K562 (cell line): Measurements from ENCODE around the gene FATE1. TPM values are rescaled to one million over a fixed set of nuclear protein-coding genes. Genes with fewer than 3 reads are reported as not detected.

Experiments used
- ATAC-seq: fragments of 200-7000 bp; cut with Tn5 transposase; 3 replicates; pipeline ENCODE4 v1.9.1; 2020; ENCODE audit warnings: moderate library complexity
- BruUV-seq: library from RNA; stranded (reverse); fragments of 400-500 nt; replicated peaks from 2 replicates; lab custom pipeline; 2021; lab: Mats Ljungman, UMichigan
- CTCF ChIA-PET: fragments of 300-600 bp; formaldehyde crosslinking; extraction: SDS; loops from one replicate; lab custom pipeline; 2021; ENCODE audit warnings: low intra/inter-chr PET ratio; lab: Yijun Ruan, JAX
- POLR2A ChIA-PET: fragments of 300-600, 350-650 bp; sonication (Branson Sonifier 250); formaldehyde crosslinking; extraction: SDS; loops from one replicate; lab custom pipeline; 2021; ENCODE audit warnings: antibody characterized with exemption, inconsistent platforms; lab: Yijun Ruan, JAX
- DNase-seq, 4 experiments: peaks; one replicate each; pipeline versions ENCODE4 v3.0.0 to v3.0.0-alpha.2; 2011 to 2018; ENCODE audit warnings: low spot score in 3 of 4, mixed read lengths in 3 of 4; ENCODE audit errors: extremely low read depth in 1 of 4
- FAIRE-seq: peaks from 2 replicates; lab custom pipeline; 2011; peaks lifted over from hg19 to GRCh38; lab: Jason Lieb, UNC
- H2AFZ ChIP-seq: 2 replicates; pipeline ENCODE4 v1.6.0; 2011; ENCODE audit warnings: low read depth, low read length, control low read depth, inconsistent platforms
- H3K27ac ChIP-seq: fragments of 200-600 bp; 3 replicates; pipeline ENCODE4 v1.8.0; 2011; ENCODE audit warnings: low read depth, mild to moderate bottlenecking, control low read depth, inconsistent platforms, low read length, moderate library complexity, mixed read lengths; ENCODE audit errors: extremely low read depth
- H3K27me3 ChIP-seq, 2 experiments: fragments of 300-600 bp in 1 of 2; 2 replicates in 1 of 2; 3 replicates in 1 of 2; pipeline versions ENCODE4 v1.6.0 to v1.8.0; 2011; ENCODE audit warnings: inconsistent platforms in 2 of 2, low read length in 2 of 2, mild to moderate bottlenecking in 1 of 2, mixed read lengths in 1 of 2, moderate library complexity in 1 of 2; ENCODE audit not compliant: control insufficient read depth in 2 of 2, insufficient read depth in 2 of 2
- H3K36me3 ChIP-seq: fragments of 300-600 bp; 3 replicates; pipeline ENCODE4 v1.8.0; 2011; ENCODE audit warnings: mild to moderate bottlenecking, low read length, inconsistent platforms; ENCODE audit not compliant: control insufficient read depth, insufficient read depth
- H3K4me1 ChIP-seq, 2 experiments: fragments of 200-600 bp in 1 of 2; replicated peaks in 1 of 2; 2 replicates in 1 of 2; 3 replicates in 1 of 2; pipeline versions ENCODE4 v1.5.1 to v1.8.0; 2011; ENCODE audit warnings: inconsistent platforms in 2 of 2, low read length in 2 of 2, mild to moderate bottlenecking in 1 of 2, mixed read lengths in 1 of 2, moderate library complexity in 1 of 2; ENCODE audit not compliant: control insufficient read depth in 2 of 2, insufficient read depth in 2 of 2
- H3K4me2 ChIP-seq: 2 replicates; pipeline ENCODE4 v1.6.1; 2011; ENCODE audit warnings: low read length, control low read depth, inconsistent platforms, mixed read lengths; ENCODE audit not compliant: insufficient read depth
- H3K4me3 ChIP-seq: fragments of 200-600 bp; sonication (generic), shearing (Covaris generic); 2 replicates; pipeline ENCODE4 v1.5.1; 2016; ENCODE audit warnings: control low read depth, inconsistent platforms
- H3K79me2 ChIP-seq: fragments of 200-600 bp; 3 replicates; pipeline ENCODE4 v1.8.0; 2011; ENCODE audit warnings: low read length, inconsistent platforms; ENCODE audit not compliant: control insufficient read depth, insufficient read depth
- H3K9ac ChIP-seq, 2 experiments: 2 replicates each; pipeline versions ENCODE4 v1.6.0 to v1.6.1; 2011; ENCODE audit warnings: low read depth in 2 of 2, low read length in 2 of 2, control low read depth in 1 of 2, inconsistent platforms in 1 of 2, mild to moderate bottlenecking in 1 of 2, mixed read lengths in 1 of 2; ENCODE audit not compliant: insufficient read depth in 1 of 2
- H3K9me1 ChIP-seq: one replicate; pipeline ENCODE4 v1.6.0; 2011; ENCODE audit warnings: inconsistent platforms, mild to moderate bottlenecking, low read length, moderate library complexity; ENCODE audit not compliant: control insufficient read depth, insufficient read depth
- H3K9me3 ChIP-seq: replicated peaks from 2 replicates; pipeline ENCODE4 v1.5.1; 2011; ENCODE audit warnings: low read depth, low read length, inconsistent platforms; ENCODE audit not compliant: control insufficient read depth, insufficient read depth
- H4K20me1 ChIP-seq: replicated peaks from 2 replicates; pipeline ENCODE4 v1.6.1; 2011; ENCODE audit warnings: low read length, inconsistent platforms, mixed read lengths; ENCODE audit not compliant: control insufficient read depth, insufficient read depth
- ZNF224 ChIP-seq: sonication (generic); formaldehyde crosslinking; IDR thresholded peaks from 2 replicates; pipeline ENCODE4 v1.8.0; 2022; ENCODE audit warnings: mild to moderate bottlenecking, missing genetic modification reagents
- ZNF57 ChIP-seq: fragments of 450-650 bp; formaldehyde crosslinking; IDR thresholded peaks from 2 replicates; pipeline ENCODE4 v1.4.0; 2020; ENCODE audit warnings: mild to moderate bottlenecking, moderate library complexity
- WGBS: fragments of 100-300 bp; shearing (Covaris generic); methylation state at CpG from one replicate; pipeline ENCODE4 v1.1.6; 2016; ENCODE audit warnings: low coverage, mixed read lengths; ENCODE audit not compliant: insufficient coverage; ENCODE audit errors: missing lambda C conversion rate; 5-methylcytosine and 5-hydroxymethylcytosine counted together
- in situ Hi-C: fragments of 300-500 bp; cut with MboI; formaldehyde crosslinking; loops from 4 replicates; pipeline ENCODE4 v1.15.0; 2018; ENCODE audit warnings: inconsistent platforms, mixed read lengths
- intact Hi-C: fragments of 100-400 bp; cut with micrococcal nuclease; formaldehyde crosslinking; loops from 2 replicates; pipeline ENCODE4 v1.14.2; 2022
- polyA plus RNA-seq, 8 experiments: library from polyadenylated mRNA; depleted of rRNA in 4 of 8; stranded (reverse) in 5 of 8; unstranded in 3 of 8; fragments of >200 nt; fragmentation: Nextera tagmentation in 2 of 8; fragmentation: Illumina TruSeq in 1 of 8; extraction: Ambion mirVana in 2 of 8; extraction: Trizol in 1 of 8; gene quantifications; 2 replicates each; pipeline versions ENCODE4 v1.2.1 to v1.2.3, GENCODE V29; 2011 to 2014; ENCODE audit warnings: inconsistent platforms in 1 of 8, missing spikeins in 1 of 8
- total RNA-seq, 7 experiments: library from RNA; depleted of rRNA in 6 of 7; stranded (reverse); fragments of >200 nt in 6 of 7; fragmentation: Illumina TruSeq in 2 of 7; extraction: Trizol in 2 of 7; gene quantifications; 2 replicates each; pipeline versions ENCODE4 v1.2.1 to v1.2.3, GENCODE V29; 2011 to 2021; ENCODE audit warnings: low replicate concordance in 1 of 7
- TF ChIP-seq, protein P1 (sequence below): sonication (generic); formaldehyde crosslinking; IDR thresholded peaks from 2 replicates; pipeline ENCODE4 v1.8.0; 2022; ENCODE audit warnings: missing genetic modification reagents, mild to moderate bottlenecking, borderline replicate concordance

FATE1 gene
- total and polyA plus RNA-seq, 9 of the 15 experiments (the other 6 are each of a cell fraction or from before 2014, with no cell fraction given) = not detected

DNA sequence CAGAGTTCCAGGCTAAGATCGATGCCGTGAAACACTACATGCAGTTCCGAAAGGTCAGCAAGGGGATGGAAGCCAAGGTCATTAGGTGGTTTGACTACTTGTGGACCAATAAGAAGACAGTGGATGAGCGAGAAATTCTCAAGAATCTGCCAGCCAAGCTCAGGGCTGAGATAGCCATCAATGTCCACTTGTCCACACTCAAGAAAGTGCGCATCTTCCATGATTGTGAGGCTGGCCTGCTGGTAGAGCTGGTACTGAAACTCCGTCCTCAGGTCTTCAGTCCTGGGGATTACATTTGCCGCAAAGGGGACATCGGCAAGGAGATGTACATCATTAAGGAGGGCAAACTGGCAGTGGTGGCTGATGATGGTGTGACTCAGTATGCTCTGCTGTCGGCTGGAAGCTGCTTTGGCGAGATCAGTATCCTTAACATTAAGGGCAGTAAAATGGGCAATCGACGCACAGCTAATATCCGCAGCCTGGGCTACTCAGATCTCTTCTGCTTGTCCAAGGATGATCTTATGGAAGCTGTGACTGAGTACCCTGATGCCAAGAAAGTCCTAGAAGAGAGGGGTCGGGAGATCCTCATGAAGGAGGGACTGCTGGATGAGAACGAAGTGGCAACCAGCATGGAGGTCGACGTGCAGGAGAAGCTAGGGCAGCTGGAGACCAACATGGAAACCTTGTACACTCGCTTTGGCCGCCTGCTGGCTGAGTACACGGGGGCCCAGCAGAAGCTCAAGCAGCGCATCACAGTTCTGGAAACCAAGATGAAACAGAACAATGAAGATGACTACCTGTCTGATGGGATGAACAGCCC lies 28.0 kb downstream of the FATE1 start:
- BruUV-seq = no TSS peak
- H3K9me3 ChIP-seq = no peaks in the 10 kb centered on the region
- no peak overlapping the region for H3K4me2 ChIP-seq
- H3K27ac ChIP-seq = no peak overlapping the region
- in situ Hi-C loops = no loop called here
- CTCF ChIA-PET = no interaction called here
- no peak for DNase-seq
- H3K9ac ChIP-seq = no peak overlapping the region
- ATAC-seq = no peak
- FAIRE-seq = no peak
- H3K27me3 ChIP-seq = peaks cover 2 to 27% of the 10 kb centered on the region in 2 experiments; a peak in 4 of 5 replicates
- H3K36me3 ChIP-seq = no peaks in the 10 kb centered on the region
- H3K4me1 ChIP-seq = no peaks in the 10 kb centered on the region
- no peak overlapping the region for H2AFZ ChIP-seq
- WGBS = 4% methylated on average over 21 of the region's 21 CpGs
- no peaks in the 10 kb centered on the region for H3K79me2 ChIP-seq
- H4K20me1 ChIP-seq = no peaks in the 10 kb centered on the region
- no peaks in the 10 kb centered on the region for H3K9me1 ChIP-seq
- TF ChIP-seq, protein P1, sequence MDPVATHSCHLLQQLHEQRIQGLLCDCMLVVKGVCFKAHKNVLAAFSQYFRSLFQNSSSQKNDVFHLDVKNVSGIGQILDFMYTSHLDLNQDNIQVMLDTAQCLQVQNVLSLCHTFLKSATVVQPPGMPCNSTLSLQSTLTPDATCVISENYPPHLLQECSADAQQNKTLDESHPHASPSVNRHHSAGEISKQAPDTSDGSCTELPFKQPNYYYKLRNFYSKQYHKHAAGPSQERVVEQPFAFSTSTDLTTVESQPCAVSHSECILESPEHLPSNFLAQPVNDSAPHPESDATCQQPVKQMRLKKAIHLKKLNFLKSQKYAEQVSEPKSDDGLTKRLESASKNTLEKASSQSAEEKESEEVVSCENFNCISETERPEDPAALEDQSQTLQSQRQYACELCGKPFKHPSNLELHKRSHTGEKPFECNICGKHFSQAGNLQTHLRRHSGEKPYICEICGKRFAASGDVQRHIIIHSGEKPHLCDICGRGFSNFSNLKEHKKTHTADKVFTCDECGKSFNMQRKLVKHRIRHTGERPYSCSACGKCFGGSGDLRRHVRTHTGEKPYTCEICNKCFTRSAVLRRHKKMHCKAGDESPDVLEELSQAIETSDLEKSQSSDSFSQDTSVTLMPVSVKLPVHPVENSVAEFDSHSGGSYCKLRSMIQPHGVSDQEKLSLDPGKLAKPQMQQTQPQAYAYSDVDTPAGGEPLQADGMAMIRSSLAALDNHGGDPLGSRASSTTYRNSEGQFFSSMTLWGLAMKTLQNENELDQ (CRISPR knock-in tag) = no peak
- TF ChIP-seq ZNF224 (CRISPR knock-in tag) = no peak
- TF ChIP-seq ZNF57 (CRISPR knock-in tag) = no peak
- POLR2A ChIA-PET = interaction anchor here (0.6 to 0.9 kb wide), 3 partner anchors 8 to 218 kb away, joined by 3 to 4 read pairs (median 3); no protein-coding TSS in a partner anchor
- intact Hi-C loops = loop anchor here (10.0 kb wide), 1 partner anchor 1171 kb away; no protein-coding TSS in a partner anchor
- H3K4me3 ChIP-seq = no peak overlapping the region
